GM12865 (cell line): ENCODE results near the gene PSMD2.

ENCODE experiments used
- DNase-seq: peaks from one replicate; pipeline ENCODE4 v3.0.0; 2010; ENCODE audit warnings: low read depth
- H3K4me3 ChIP-seq: 2 replicates; pipeline ENCODE4 v1.5.1; 2011; ENCODE audit warnings: mild to moderate bottlenecking, low read depth, low read length, control low read depth
- TF ChIP-seq, protein P1 (sequence below): IDR thresholded peaks from 2 replicates; pipeline ENCODE4 v1.5.1; 2011; ENCODE audit warnings: low read length, control low read depth, low read depth, inconsistent platforms; ENCODE audit not compliant: insufficient read depth; ENCODE audit errors: missing control alignments

The PSMD2 gene

DNA sequence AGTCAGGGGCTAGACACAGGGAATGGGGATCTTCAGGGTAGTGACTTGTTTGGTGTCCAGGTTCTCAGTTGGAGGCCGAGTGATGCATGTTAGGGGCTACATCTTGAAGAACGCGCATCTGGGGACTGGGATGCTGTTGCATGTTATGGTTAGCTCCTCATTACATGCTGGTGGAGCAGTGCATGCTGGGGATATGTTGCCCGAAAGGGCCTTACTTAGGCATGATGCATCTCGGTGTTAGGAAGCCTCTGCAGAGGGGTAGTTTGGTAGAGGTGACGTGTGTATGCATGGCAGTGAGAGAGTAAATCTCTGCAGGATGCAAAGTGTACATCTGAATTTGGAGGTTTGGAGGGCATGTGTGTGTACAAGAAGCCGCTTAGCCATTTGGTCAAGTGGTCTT, 17.8 kb downstream of the PSMD2 start:
- peak overlapping the region; percentile 92 for H3K4me3 ChIP-seq
- TF ChIP-seq, protein P1, sequence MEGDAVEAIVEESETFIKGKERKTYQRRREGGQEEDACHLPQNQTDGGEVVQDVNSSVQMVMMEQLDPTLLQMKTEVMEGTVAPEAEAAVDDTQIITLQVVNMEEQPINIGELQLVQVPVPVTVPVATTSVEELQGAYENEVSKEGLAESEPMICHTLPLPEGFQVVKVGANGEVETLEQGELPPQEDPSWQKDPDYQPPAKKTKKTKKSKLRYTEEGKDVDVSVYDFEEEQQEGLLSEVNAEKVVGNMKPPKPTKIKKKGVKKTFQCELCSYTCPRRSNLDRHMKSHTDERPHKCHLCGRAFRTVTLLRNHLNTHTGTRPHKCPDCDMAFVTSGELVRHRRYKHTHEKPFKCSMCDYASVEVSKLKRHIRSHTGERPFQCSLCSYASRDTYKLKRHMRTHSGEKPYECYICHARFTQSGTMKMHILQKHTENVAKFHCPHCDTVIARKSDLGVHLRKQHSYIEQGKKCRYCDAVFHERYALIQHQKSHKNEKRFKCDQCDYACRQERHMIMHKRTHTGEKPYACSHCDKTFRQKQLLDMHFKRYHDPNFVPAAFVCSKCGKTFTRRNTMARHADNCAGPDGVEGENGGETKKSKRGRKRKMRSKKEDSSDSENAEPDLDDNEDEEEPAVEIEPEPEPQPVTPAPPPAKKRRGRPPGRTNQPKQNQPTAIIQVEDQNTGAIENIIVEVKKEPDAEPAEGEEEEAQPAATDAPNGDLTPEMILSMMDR, result no peak
- DNase-seq, result no peak

DNA sequence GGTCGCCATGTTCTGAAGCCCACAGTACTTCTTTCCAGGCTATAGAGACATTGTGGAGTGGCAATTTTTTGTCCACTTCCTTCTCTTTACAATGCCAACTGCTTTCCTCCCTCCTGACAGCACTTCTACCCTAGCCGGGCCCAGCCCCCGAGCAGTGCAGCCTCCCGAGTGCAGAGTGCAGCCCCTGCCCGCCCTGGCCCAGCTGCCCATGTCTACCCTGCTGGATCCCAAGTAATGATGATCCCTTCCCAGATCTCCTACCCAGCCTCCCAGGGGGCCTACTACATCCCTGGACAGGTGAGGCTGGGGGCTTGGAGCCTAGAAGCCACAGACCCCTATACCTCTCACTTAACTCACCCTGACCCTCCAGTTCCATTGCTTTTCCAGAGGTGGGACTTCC, 18.2 kb downstream of the PSMD2 start:
- H3K4me3 ChIP-seq, result no peak overlapping the region
- TF ChIP-seq, protein P1, result no peak
- no peak for DNase-seq

DNA sequence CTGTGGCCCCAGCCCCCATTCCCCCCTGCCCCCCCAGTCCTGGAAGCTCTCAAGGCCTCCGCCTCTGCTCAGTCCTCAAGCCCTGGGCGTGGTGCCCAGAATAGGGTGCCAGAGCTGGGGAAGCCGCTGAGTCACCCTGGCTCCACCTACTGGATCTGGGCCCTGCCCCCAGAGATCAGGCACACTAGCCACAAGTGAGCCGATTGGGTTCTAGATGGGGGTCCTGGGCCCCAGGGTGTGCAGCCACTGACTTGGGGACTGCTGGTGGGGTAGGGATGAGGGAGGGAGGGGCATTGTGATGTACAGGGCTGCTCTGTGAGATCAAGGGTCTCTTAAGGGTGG, 21.0 kb downstream of the PSMD2 start:
- no peak for DNase-seq
- TF ChIP-seq, protein P1, result no peak
- H3K4me3 ChIP-seq, result no peak overlapping the region

DNA sequence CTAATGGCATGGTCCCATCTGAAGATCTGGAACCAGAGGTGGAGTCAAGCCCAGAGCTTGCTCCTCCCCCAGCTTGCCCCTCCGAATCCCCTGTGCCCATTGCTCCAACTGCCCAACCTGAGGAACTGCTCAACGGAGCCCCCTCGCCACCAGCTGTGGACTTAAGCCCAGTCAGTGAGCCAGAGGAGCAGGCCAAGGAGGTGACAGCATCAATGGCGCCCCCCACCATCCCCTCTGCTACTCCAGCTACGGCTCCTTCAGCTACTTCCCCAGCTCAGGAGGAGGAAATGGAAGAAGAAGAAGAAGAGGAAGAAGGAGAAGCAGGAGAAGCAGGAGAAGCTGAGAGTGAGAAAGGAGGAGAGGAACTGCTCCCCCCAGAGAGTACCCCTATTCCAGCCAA, 22.6 kb downstream of the PSMD2 start:
- DNase-seq, result no peak
- H3K4me3 ChIP-seq, result no peak overlapping the region
- TF ChIP-seq, protein P1, result no peak

DNA sequence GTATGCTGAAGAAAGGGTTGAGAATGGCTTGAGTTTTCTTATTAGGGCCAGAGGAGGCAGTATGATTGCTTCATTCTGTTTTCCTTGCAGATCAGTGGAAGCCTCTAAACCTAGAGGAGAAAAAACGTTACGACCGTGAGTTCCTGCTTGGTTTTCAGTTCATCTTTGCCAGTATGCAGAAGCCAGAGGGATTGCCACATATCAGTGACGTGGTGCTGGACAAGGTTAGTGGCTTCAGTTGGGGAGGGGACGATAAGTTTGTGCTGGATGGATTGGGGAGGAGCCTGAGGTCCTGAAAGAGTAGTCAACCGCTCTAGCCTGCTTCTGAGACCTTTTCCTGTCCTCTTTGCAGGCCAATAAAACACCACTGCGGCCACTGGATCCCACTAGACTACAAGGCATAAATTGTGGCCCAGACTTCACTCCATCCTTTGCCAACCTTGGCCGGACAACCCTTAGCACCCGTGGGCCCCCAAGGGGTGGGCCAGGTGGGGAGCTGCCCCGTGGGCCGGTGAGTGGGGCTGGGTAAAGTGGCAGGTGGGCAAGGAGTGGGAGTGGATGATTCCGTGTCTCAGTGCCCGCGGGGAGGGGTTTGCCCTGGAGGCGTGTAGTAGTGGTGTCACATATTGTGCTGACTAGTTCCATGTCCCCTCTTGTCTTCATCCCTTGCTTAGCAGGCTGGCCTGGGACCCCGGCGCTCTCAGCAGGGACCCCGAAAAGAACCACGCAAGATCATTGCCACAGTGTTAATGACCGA, 23.9 kb downstream of the PSMD2 start:
- H3K4me3 ChIP-seq, result no peak overlapping the region
- TF ChIP-seq, protein P1, result no peak
- no peak for DNase-seq

DNA sequence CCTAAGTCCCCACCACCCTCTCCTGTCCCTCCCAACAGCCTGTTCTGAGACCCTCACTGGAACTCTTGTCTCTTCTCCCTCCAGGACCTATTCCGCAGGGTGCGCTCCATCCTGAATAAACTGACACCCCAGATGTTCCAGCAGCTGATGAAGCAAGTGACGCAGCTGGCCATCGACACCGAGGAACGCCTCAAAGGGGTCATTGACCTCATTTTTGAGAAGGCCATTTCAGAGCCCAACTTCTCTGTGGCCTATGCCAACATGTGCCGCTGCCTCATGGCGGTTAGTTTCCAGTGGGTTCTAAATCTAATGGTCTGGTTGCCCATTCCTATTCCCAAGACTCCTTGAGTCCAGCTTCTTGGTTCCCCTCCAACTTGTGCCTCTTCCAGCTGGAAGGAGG, 24.7 kb downstream of the PSMD2 start:
- TF ChIP-seq, protein P1, result no peak
- no peak for DNase-seq
- no peak overlapping the region for H3K4me3 ChIP-seq

DNA sequence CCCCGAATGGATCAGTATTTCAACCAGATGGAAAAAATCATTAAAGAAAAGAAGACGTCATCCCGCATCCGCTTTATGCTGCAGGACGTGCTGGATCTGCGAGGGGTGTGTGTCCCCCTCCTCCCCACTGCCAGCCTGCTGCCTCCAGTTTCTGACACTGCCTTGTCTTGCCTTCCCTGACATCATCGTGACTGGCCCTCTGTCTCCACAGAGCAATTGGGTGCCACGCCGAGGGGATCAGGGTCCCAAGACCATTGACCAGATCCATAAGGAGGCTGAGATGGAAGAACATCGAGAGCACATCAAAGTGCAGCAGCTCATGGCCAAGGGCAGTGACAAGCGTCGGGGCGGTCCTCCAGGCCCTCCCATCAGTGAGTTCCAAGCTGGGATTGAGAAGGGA, 26.2 kb downstream of the PSMD2 start:
- TF ChIP-seq, protein P1, result no peak
- no peak overlapping the region for H3K4me3 ChIP-seq
- no peak for DNase-seq
